Esophagus squamous epithelium (tissue), 4 donors: ENCODE measurements around the gene GFOD2.

Source experiments
- POLR2A ChIP-seq, 4 donors: fragments of 450-650 bp; IDR thresholded peaks; one replicate each; pipeline ENCODE4 v1.6.1; 2017; ENCODE audit warnings: antibody characterized with exemption in 4 of 4, mild to moderate bottlenecking in 4 of 4, moderate library complexity in 3 of 4
- TF ChIP-seq, protein P1 (sequence below), 6 experiments: fragments of 450-650 bp in 4 of 6; fragments of 200-600 bp in 2 of 6; sonication (generic) in 2 of 6; IDR thresholded peaks; one replicate each; pipeline ENCODE4 v1.5.1; 2016 to 2019; ENCODE audit warnings: antibody characterized with exemption in 6 of 6, mild to moderate bottlenecking in 4 of 6, moderate library complexity in 4 of 6

DNA sequence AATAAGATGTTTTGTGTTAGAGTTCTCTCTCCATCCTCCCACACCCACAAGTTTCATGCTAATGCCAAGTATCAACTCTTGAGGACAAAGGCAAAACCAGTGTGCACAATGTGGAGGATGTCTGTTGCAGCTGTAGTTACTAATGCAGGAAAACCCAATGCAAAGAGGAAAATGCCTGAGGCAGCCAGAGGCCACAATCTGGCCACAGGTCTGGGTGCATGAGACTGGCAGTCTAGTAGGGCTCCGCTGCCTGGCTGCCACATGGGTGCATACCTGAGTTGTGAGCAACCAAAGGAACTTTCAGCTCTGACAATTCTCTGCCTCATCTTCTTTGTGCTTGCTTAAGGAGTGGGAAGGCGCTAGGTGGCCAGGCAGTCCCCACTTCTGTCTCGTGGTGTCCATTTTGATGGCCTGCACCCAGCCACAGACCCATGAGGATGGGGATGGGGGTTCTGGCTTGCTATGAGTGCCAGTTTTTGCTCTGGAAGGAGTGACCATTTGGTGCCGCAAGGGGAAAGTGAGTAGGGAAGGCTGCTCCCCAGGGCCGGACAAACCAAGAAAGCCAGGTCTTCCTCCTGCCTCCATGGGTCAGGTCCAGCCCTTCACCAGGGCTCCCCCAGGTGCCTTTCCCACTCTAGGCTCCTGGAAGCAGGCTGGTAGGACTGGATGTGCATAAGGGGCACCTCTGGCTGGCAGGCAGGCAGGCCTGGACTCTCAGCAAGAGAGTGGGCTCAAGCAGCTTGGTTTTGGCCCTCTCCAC is 4.2 kb upstream of the GFOD2 start:
- TF ChIP-seq, protein P1, sequence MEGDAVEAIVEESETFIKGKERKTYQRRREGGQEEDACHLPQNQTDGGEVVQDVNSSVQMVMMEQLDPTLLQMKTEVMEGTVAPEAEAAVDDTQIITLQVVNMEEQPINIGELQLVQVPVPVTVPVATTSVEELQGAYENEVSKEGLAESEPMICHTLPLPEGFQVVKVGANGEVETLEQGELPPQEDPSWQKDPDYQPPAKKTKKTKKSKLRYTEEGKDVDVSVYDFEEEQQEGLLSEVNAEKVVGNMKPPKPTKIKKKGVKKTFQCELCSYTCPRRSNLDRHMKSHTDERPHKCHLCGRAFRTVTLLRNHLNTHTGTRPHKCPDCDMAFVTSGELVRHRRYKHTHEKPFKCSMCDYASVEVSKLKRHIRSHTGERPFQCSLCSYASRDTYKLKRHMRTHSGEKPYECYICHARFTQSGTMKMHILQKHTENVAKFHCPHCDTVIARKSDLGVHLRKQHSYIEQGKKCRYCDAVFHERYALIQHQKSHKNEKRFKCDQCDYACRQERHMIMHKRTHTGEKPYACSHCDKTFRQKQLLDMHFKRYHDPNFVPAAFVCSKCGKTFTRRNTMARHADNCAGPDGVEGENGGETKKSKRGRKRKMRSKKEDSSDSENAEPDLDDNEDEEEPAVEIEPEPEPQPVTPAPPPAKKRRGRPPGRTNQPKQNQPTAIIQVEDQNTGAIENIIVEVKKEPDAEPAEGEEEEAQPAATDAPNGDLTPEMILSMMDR (IDR thresholded peaks at IDR 0.05): no peak
- TF ChIP-seq POLR2A (IDR thresholded peaks at IDR 0.05): no peak
